ENCODE data around the gene CRY1. TPM values are rescaled to one million over a fixed set of nuclear protein-coding genes. Genes with fewer than 3 reads are reported as not detected.

Gene CRY1
- total and polyA plus RNA-seq, 2 of the 4 experiments (the other 2 are of a cell fraction): 5.9 to 9.9 TPM

GRCh38 chr12:106999446-106999845 is 93.9 kb downstream of the CRY1 start:
- ATAC-seq (ENCODE audit: low read depth): no peak
- no peak overlapping the region for H4K5ac ChIP-seq (ENCODE audit: low read depth, low read length)
- H3K9me1 ChIP-seq (ENCODE audit: insufficient read depth, low read length): peaks cover 3% of the 10 kb centered on the region; the same call in 1 of the 2 replicates

More at GRCh38 chr12:106999446-106999845, 93.9 kb downstream of the CRY1 start:
- H3K9me3 ChIP-seq (ENCODE audit: control insufficient read depth, insufficient read depth, low read length): no peaks in the 10 kb centered on the region
- intact Hi-C loops (cut with micrococcal nuclease): no loop called here
- no peak overlapping the region for H3K9ac ChIP-seq (ENCODE audit: low read depth, low read length)
- no peak overlapping the region for H3K4me3 ChIP-seq (ENCODE audit: insufficient read depth, low read depth, low read length)
- no peak overlapping the region for H3K27ac ChIP-seq (ENCODE audit: insufficient read depth, low read length)
- H2BK5ac ChIP-seq (ENCODE audit: low read depth, low read length, poor library complexity, severe bottlenecking): no peak overlapping the region
- H4K91ac ChIP-seq (ENCODE audit: insufficient read depth, low read depth, low read length): no peak overlapping the region
- 79% methylated on average over 2 of the region's 6 CpGs; no CpG with 5 or more reads in 1 of the 2 experiments for WGBS, 2 experiments (ENCODE audit: extremely low coverage in 2 of 2, insufficient read length in 1 of 2)
- no peak overlapping the region for H2AK9ac ChIP-seq (replicated peaks; ENCODE audit: low read depth, low read length, poor library complexity)
- ChIA-PET POLR2A (ENCODE audit: unreplicated experiment) (no interaction called here), CTCF (no interaction called here)
- H3K56ac ChIP-seq (ENCODE audit: extremely low read depth, insufficient read depth, low read length): no peak overlapping the region
- no peak overlapping the region for H2BK20ac ChIP-seq (ENCODE audit: low read depth, low read length)
- H3K4me1 ChIP-seq (ENCODE audit: control insufficient read depth, insufficient read depth, low read length): peaks cover 4% of the 10 kb centered on the region
- no peak overlapping the region for H2AFZ ChIP-seq (replicated peaks; ENCODE audit: low read length, poor library complexity)
- dilution Hi-C loops (cut with HindIII; ENCODE audit: low sequenced_read_pairs, unreplicated experiment): no loop called here
- peaks cover 3% of the 10 kb centered on the region; the same call in 1 of the 2 replicates for H3K36me3 ChIP-seq (ENCODE audit: control insufficient read depth, insufficient read depth, low read length)
- no peak overlapping the region; the same call in 1 of the 2 replicates for H3K14ac ChIP-seq (replicated peaks; ENCODE audit: low read depth, low read length)
- H3K18ac ChIP-seq (ENCODE audit: low read depth, low read length): no peak overlapping the region
- no peak for DNase-seq
- H2BK120ac ChIP-seq (ENCODE audit: low read depth, low read length): no peak overlapping the region
- no peak overlapping the region for H4K8ac ChIP-seq (ENCODE audit: low read depth in 2 of 2, low read length in 2 of 2)
- H4K20me1 ChIP-seq (ENCODE audit: insufficient read depth, low read length): no peaks in the 10 kb centered on the region
- no peak overlapping the region for H3K4me2 ChIP-seq (ENCODE audit: low read depth, low read length)
- H3K23ac ChIP-seq (ENCODE audit: low read depth, low read length): no peak overlapping the region
- in situ Hi-C loops (cut with MboI; ENCODE audit: low sequenced_read_pairs): no loop called here
- no peak overlapping the region for H3K4ac ChIP-seq (ENCODE audit: low read depth, low read length)
- TF ChIP-seq RFX5 (IDR thresholded peaks at IDR 0.05; ENCODE audit: low read depth, low read length) (no peak), POLR2A (IDR thresholded peaks at IDR 0.05; ENCODE audit: low read depth, low read length) (no peak), MAFK (IDR thresholded peaks at IDR 0.05; ENCODE audit: low read depth, low read length) (no peak), NFE2L2 (IDR thresholded peaks at IDR 0.05; ENCODE audit: low read depth, low read length) (no peak), CHD1 (IDR thresholded peaks at IDR 0.05; ENCODE audit: low read depth, low read length) (no peak), CTCF (conservative IDR thresholded peaks at IDR 0.05; ENCODE audit: low read depth, low read length) (no peak), FOS (IDR thresholded peaks at IDR 0.05; ENCODE audit: low read depth, low read length) (no peak), SMC3 (IDR thresholded peaks at IDR 0.05; ENCODE audit: low read depth, low read length) (no peak)
- TF ChIP-seq, protein P1, sequence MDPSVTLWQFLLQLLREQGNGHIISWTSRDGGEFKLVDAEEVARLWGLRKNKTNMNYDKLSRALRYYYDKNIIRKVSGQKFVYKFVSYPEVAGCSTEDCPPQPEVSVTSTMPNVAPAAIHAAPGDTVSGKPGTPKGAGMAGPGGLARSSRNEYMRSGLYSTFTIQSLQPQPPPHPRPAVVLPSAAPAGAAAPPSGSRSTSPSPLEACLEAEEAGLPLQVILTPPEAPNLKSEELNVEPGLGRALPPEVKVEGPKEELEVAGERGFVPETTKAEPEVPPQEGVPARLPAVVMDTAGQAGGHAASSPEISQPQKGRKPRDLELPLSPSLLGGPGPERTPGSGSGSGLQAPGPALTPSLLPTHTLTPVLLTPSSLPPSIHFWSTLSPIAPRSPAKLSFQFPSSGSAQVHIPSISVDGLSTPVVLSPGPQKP (IDR thresholded peaks at IDR 0.05; ENCODE audit: borderline replicate concordance, low read depth, low read length): no peak
- TF ChIP-seq, protein P2, sequence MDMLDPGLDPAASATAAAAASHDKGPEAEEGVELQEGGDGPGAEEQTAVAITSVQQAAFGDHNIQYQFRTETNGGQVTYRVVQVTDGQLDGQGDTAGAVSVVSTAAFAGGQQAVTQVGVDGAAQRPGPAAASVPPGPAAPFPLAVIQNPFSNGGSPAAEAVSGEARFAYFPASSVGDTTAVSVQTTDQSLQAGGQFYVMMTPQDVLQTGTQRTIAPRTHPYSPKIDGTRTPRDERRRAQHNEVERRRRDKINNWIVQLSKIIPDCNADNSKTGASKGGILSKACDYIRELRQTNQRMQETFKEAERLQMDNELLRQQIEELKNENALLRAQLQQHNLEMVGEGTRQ (IDR thresholded peaks at IDR 0.05; ENCODE audit: low read depth, low read length): no peak
- no peaks in the 10 kb centered on the region; a peak in 2 of 4 replicates for H3K79me1 ChIP-seq (ENCODE audit: low read depth in 1 of 2, low read length in 2 of 2)
- no peaks in the 10 kb centered on the region for H3K27me3 ChIP-seq (ENCODE audit: control insufficient read depth, insufficient read depth, low read length)
- BruUV-seq (replicated peaks): no TSS peak
- no peak overlapping the region for H2BK15ac ChIP-seq (ENCODE audit: low read depth, low read length)
- no peak overlapping the region for H2AK5ac ChIP-seq (ENCODE audit: low read depth, low read length)

Data from IMR-90 (cell line).